HG03342 (cell line): ENCODE results near the gene ACIN1.

Source experiments
- ATAC-seq: cut with Tn5 transposase; IDR thresholded peaks from one replicate; pipeline ENCODE4 v1.9.1; 2021; ENCODE audit warnings: mild to moderate bottlenecking, moderate library complexity; ENCODE audit not compliant: unreplicated experiment

Gene ACIN1

DNA sequence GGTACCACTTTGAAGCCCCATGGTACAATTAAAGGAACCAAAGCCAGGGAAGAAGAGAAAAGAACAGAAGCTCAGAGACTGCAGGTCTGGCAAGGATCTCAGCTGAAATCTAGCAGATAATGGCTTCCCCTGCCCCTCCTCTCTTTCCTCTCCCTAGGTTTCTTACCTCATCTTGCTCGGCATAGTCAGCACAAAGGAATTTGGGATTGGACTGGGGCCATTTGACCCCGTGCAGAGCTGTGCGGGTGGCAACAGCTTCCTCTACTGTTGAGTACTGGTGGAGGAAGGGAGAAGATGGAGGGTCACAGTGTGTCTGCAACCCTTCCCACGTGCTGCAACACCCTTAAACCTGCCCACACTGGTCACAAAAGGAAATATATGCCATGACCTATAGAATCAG is 32.9 kb downstream of the ACIN1 start:
- no peak for ATAC-seq

DNA sequence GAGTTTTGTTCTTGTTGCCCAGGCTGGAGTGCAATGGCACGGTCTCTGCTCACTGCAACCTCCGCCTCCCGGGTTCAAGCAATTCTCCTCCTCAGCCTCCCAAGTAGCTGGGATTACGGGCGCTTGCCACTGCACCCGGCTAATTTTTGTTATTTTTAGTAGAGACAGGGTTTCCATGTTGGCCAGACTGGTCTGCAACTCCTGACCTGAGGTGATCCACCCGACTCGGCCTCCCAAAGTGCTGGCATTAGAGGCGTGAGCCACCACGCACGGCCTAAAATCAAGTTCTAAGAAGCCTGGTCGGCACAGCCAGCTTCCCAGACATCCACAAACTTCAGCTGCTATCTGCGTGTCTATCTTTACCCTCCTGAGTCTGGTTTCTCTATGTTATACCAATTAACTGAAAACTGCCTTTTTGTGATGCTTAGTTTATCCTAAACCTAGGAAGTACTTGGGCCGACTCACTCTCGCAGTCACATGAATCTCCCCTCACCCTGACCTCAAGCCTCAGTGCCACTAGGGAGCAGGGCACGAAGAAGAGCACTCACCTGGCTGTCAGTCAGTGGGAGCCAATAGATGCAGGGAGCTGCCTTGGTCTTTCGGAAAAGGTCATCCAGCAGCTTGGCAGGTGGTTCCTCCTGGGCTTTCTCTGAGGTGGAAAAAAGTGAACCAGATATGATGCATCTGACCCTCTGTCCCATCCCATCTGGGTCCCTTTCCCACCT is 34.2 kb downstream of the ACIN1 start:
- ATAC-seq, result no peak

DNA sequence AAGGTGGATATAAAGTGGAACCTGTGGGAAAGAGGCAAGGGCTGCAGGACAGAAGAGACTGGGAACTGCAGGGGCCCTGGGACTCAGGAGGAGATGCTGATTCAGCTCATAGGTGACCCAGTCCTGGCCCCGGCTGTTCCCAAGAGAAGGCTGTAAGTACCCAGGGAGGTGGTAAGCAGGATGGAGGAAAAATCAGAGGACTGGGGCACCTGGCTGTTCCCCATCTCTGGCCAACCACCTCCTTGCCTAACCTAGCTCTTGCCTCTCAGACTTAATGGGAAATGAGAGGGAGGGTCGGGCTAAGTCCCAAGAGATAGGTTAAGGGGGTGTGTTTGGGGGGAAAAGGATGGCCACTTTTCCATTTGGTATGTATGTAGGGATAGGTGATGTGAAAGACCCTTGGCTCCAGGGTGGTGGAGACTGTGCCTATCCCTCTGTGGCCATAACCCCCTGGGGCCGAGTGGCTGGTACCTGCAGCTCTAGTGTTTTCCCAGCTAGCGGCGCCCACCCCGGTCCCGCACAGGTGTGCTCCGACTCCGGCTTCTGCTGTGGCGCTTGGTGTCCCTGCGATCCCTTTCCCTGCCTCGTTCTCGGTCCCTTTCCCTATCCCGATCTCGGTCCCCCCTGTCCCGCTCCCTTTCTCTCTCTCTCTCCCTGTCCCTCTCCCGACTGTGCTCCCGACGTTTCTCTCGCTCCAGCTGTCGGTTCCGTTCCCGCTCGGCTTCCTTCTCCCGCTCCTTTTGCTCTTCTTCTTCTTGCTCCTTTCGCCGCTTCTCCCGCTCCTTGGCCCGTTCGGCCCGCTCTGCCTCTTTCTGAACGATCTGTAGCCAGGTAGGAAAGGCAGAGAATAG is 36.1 kb downstream of the ACIN1 start:
- no peak for ATAC-seq

DNA sequence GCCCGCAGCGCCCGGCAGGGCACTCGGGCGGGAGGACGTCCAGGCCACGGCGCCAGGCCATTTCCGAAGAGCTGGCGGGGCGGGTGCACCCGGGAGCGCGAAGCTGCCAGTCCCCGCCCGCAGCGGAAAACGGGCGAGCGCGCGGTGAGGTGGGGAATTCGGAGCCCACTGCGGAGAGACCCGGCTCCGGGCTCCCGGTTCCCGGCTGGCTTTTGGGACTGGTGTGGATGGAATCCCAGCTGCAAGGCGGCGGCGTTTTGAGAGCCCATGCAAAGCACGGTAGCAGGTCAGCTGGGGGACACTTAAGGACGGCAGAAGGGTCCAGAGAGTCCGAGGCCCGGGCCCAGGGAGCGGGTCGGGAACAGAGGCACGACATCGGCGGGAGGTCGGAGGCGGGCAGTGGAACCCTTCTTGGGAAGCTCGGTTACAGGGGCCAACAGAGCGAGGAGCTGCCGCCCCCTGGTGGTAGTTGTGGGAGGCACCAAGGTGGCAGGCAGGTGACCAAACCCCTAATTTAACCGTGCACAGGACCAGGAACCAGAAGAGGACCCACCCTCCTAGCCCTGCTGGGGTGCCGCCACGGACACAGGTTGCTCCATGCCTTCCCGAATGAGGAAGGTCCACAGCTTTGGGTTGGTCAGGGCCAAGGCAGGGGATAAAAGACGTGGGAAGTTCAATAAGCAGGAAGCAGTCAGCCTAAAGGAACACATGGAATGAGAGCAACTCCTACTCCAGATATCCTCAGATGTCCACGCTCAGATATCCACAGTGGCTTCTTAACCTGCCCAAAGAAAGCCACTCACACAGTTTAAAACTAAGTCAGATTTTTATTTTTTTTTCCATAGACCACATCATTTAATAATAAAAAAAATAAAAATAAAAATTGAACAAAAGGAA is 36.9 kb downstream of the ACIN1 start:
- ATAC-seq, result peak; percentile 56

DNA sequence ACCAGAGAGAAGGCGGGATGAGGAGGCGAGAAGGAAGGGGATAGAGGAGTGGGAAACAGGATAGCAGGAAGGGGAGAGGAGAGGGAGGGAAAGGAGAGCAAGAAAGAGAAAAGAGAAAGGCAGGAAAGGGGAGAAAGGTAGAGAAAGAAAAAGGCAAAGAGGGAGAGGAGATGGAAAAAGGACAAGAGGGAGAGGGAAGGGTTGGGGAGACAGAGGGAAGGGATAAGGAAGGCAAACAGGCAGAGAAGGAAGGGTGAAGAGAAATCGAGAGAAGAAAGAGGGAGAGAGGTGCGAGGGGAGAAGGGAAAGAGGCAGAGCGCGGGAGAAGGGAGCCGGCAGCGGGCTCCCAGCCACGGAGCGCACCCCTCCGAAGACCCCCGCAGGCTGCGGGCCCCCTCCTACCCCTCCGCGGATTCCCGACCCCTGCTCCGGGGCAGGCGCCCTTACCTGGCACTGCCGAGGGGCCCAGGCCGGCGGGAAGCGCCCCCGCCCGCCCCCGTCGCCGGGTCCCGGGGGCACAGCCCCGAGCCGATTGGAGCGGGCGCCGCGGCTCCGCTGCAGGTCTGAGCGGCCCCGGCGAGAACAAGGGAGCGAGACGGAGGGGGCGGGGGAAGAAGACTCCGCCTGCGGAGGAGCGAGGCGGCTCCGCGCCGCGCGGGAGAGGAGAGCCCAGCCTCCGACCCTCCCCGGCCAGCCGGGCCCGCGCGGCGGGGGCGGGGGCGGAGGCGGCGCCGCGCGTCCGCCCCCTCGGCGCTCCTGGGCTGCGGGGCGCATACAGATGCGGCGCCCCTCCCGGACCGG is 37.8 kb downstream of the ACIN1 start, which contains the start of gene CDH24:
CDH24 (minus strand) TSS at position 565 of the 801 bp plus-strand sequence. CDS start 1,787 bp downstream, outside the sequence.
- ATAC-seq, result no peak

DNA sequence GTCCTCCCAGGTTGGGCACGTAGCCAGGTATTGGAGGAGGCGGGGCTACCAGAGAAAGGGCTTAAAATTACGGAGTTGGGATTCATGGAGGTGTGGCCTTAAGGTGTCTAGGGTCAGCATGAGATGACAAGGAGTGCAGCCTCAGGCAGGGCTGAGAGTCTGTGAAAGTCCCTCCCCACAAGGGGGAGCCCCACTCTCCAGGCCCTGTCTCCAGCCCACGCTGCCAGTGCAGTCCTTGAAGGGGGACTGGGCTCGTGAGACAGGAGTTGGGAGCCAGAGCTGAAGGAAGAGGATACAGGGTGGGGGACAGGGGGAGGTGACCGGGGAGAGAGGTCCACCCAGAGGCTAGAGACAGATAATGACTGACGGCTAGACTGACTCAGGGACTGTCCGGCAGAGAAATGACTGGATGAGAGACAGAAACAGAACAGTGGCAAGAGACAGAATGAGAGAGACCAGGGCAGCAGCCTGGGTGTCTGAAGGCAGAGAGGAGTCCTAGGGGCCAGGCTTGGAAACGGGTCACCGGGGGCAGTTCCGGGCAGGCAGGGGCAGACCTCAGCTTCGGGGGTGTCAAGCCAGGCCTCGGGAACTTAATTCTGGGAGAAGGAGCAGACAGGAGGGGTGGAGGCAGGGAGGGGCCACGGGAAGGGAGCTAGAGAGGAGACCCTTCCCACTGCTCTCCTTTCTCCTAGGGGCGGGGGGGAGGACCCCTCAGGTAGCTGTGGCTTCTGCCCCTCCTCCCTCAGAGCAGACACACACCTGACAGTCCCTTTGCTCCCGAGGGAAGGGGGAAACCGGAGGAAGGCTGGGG is 38.6 kb downstream of the ACIN1 start:
- ATAC-seq, result peak; percentile 54

DNA sequence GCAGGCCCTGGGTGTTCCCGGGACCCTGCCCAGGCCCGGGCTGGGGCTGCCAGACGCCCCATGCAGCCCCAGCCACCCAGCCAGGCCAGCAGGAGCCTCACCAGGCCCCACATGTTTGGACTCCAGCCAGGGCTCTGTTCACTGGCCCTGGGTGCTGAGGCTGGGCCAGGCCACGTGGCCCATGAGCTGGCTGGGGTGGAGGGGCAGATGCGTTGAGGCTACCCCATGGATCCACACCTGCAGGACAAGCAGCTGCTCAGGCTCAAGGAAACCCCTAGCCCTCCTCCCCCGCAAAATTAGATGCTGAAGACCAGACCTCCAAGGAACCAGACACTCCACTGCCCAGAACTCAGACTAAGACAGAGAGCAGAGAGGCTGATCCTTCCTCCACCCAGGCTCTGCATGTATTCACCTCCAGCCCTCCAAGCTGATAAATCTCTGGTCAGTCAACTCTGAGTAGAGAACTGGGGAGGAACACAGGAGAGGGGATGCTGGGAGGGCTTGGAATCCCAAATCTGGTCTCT is 39.3 kb downstream of the ACIN1 start:
- ATAC-seq, result no peak

DNA sequence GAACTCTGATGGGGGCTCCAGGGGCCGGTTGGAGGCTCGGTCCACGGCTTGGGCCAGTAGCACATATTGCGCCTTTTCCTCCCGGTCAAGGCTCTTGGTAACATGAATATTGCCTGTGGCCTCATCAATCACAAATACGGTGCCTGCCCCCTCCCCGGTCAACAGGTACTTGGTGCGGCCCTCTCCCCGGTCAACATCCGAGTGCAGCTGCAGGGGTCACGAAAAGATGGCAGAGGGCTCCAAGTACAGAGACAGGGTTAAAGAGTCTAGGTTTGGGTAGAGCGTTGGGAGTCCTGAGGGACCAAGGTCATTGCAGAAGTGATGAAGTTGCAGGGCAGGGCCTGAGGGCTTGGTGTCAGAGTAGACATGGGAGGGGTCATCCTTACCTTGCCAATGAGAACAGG is 39.8 kb downstream of the ACIN1 start:
- no peak for ATAC-seq

DNA sequence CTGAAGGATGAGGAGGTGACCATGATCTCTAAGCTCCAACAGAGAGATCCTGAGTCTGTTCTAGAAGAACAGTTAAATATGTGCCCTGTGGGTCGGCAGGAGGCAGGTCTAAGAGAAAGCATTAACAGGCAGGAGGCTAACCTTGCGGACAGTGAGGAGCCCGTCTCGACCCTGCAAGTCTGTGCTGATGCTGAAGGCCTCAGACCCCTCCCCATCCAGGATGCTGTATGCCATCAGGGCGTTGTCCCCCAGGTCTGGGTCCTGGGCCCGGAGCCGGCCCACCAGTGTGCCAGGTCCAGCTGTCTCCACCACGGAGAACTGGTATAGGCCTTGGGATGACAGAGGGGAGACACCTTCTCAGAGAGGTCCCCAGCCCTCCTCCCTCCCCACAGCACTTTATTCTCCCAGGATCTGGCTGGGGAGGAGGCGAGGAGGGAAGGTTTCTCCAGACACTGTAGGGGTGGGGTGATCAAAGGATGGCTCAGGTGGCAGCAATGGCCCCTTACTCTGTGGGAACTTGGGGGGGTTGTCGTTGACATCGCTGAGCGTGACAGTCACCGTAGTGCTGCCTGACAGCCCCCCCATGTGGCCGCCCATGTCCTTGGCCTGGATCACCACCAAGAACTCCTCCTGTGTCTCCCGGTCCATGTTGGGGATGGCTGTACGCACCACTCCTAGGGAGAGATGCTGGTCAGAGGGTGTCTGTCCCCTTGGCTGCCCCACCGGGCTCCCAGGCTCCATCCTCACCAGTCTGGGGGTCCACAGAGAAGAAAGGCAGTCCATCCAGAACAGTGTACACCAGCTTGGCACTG is 40.7 kb downstream of the ACIN1 start:
- ATAC-seq, result no peak

DNA sequence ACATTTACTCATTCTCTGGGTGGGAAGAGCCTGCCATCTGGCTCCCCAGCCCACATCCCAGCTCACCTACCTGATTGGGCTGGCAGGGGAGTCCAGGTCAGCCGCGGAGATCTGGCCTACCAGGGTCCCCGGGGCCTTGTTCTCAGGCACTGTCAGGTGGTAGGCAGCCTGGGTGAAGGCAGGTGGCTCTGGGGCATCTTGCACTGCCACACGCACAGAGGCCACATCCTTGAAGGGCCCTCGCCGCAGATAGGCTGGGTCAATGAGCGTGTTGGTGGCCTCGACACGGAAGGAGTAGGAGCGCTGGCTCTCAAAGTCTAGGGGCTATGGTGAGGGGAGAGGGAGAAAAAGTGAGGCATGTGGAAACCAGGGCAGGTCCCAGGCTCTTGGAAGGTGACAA is 41.5 kb downstream of the ACIN1 start:
- no peak for ATAC-seq

DNA sequence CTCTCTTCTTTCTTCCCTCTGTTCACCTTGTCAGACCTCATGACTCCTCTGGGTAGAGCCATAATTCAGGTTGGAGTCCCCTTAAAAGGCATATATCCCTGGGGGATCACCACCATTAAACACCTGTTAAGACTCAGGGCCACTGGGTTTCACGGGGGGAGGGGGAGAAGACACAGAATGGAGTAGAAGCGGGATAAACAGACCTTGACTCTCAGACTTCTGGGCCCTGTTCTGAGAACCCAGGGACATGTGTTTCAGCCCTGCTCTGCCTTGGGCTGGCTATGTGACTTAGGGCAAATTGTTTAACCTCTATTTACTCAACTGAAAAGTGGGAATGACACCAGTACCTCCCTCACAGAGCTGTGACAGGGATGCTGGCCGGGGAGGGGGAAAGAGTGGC is 42.3 kb downstream of the ACIN1 start:
- ATAC-seq, result no peak

DNA sequence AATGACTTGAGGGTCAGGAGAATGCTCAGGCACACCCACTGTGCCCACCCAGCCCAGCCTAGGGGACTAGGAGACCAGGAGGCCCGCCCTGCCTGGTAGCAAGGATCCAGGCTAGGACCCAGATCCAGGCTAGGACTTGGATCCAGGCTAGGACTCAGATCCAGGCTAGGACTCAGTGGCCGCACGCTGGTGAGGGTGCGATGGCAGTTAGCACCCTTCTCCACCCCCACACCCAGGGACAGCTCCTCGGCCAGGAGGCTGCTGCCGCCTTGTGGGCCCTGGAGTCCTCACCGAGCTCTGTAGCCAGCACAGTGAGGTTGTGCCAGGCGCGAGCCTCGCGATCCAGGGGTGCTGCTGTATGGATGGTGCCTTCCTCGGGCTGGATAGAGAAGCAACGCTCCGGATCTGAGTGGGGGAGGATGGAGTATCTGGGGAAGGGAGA is 42.7 kb downstream of the ACIN1 start:
- ATAC-seq, result no peak

DNA sequence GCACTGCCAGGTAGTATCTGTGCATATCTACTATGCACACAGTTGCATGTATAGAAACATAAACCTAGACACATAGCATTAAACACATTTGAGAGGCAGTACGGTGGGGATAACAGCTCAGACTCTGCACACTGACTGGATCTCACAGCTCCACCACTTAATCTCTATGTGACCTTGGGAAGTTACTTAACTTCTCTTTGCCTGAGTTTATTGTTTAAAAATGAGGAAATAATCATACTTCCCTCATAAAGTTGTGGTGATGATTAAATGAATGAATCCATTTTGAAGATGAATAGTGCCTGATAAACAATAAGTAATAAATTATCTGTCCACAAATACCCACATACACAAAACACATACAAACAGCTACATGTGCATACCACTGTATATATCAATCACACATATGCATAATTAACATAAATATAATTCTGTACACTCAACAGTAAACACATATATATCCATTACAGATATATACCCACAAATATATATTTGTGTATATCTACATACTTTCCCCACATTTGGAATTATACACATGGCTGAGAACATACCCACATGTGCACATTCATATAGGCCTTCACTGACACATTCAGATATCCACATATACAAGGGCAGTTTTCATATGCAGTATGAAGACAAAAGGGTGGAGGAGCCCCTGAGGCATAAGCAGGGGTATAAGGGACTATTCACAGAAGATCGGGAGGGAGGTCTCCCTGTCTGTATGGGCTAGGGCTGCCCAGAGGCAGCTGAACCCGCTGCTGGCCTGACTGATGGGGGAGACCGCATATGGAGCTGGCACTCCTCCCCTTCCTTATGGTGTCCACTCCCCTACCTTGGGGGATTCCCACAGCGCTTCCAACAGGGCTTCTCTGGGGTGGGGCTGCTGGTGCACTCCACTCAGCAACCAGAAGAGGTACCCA is 43.5 kb downstream of the ACIN1 start:
- ATAC-seq, result no peak

DNA sequence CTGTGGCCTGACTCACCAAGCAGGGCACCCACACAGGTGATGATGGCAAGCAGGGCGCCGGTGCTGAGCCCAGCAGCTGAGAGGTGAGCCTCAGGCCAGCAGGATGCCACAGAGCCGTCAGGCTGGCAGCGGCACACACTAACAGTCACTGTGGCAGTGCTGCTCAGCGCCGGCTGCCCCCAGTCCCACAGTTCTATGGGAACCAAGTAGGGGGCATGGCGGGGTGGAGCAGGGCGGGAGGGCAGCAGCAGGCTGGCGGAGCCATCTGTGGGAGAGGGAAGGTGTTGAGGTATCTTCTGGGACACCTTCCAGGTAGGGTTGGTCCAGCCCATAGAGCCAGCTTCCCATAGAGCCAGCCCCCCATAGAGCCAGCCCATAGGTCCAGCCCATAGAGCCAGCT is 45.9 kb downstream of the ACIN1 start:
- ATAC-seq, result no peak

DNA sequence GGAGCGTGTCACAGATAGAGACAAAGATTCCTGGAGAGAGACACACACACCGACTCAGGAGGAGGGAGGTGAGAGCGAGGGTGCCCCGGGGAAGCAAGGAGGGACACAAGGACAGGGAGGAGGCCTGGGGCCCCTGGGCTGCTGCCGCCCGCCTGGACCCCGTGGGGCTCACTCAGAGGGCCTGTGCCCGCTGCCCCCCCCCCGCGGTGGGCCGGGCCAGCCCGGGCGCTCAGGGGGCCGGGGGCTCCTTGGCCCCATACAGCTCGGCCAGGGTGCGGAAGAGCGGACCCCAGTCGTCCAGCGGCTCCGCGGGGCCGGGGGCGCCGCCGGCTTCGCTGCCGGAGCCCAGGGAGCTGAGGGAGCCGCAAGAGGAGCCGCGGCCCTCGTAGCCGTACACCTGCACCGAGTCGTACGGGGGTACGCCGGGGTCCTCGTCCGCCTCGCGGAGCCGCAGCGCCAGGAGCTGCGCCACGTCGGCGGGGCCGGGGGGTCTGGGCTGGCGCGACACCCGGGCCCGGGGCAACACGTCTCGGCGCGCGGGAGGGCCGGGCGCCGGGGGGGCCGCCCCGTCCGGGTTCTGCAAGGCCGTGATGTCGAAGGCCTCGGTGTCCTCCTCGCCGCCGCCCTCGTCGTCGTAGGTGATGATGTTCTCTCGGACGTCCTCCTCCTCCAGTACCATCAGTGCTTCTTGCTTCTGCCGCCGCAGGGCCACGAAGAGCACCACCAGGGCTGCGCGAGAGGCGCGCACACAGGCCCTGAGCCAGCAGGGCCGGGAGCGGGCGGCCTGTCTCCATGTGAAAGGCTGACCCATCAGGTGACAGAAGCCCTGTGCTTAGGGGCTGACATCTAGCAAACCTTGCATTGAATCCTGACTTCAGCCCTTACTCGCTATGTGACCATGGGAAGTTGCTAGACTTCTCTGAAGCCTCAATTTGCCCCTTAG is 46.9 kb downstream of the ACIN1 start:
- ATAC-seq, result no peak

DNA sequence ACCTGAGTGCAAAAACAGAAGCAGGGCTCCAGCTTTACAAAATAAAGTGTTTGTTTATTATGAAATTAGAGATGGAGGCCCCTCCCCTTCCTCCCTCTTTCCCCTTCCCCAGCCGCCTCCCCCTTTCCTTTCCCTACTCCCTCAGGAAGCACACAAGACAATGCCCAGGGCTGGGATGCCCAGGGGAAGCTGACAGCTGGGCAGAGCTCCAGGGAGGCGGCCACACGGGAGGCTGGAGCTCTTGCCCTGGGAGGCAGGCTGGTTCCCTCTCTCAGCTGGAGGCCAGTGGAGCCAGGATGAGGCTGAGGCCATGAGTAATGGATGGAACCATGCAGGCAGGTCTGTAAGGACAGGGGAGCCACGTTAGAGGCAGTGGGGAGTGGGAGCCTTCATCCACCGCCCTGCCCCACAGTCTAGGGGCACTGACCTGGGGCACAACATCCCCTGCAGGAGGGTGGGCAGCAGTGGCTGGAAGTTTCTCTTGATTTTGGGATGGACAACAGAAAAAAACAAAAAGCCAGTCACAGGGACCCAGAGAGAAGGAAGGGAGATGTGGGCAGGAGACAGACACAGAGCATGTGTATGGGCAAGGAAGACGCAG is 47.8 kb downstream of the ACIN1 start:
- ATAC-seq, result no peak
